AG09309 (cell line): ENCODE data around the gene NF1.
A peak's percentile ranks its signal among the peaks of the same experiment; 100 is the strongest.
"Not testable (repeated sequence)": the region's sequence is repeated elsewhere in the genome, so short reads cannot be mapped to it uniquely, and the experiment has no call there.

Experiments
- DNase-seq: peaks from one replicate; pipeline ENCODE4 v3.0.0-alpha.2; 2010; ENCODE audit warnings: low read depth
- H3K4me3 ChIP-seq: 2 replicates; pipeline ENCODE4 v1.5.1; 2011; ENCODE audit warnings: mild to moderate bottlenecking, low read depth, low read length, moderate library complexity; ENCODE audit not compliant: control insufficient read depth
- TF ChIP-seq, protein P1 (sequence below): IDR thresholded peaks from 2 replicates; pipeline ENCODE4 v1.5.1; 2011; ENCODE audit warnings: mild to moderate bottlenecking, low read depth, low read length, inconsistent platforms; ENCODE audit not compliant: insufficient read depth, control insufficient read depth; ENCODE audit errors: missing control alignments

NF1 gene

DNA sequence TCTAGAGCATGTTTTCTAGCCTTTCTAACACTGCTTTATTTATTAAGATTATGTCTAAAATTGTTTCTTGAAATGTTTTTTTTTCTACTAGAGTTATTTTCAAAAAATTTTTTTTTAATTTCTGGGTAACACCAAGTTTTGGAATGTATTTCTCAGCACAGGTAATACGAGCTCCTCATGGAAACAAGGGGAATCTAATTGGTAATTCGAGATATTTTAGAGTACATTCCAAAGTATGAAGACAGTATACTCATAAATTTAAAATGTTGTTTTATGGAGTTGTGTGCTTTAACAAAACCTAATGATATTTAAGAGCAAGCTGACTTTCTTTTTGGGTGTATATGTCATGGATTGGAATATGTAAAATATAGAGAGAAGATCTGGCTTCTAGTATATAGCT lies 159.9 kb downstream of the NF1 start:
- no peak for DNase-seq
- H3K4me3 ChIP-seq: no peak overlapping the region
- TF ChIP-seq, protein P1, sequence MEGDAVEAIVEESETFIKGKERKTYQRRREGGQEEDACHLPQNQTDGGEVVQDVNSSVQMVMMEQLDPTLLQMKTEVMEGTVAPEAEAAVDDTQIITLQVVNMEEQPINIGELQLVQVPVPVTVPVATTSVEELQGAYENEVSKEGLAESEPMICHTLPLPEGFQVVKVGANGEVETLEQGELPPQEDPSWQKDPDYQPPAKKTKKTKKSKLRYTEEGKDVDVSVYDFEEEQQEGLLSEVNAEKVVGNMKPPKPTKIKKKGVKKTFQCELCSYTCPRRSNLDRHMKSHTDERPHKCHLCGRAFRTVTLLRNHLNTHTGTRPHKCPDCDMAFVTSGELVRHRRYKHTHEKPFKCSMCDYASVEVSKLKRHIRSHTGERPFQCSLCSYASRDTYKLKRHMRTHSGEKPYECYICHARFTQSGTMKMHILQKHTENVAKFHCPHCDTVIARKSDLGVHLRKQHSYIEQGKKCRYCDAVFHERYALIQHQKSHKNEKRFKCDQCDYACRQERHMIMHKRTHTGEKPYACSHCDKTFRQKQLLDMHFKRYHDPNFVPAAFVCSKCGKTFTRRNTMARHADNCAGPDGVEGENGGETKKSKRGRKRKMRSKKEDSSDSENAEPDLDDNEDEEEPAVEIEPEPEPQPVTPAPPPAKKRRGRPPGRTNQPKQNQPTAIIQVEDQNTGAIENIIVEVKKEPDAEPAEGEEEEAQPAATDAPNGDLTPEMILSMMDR: no peak

DNA sequence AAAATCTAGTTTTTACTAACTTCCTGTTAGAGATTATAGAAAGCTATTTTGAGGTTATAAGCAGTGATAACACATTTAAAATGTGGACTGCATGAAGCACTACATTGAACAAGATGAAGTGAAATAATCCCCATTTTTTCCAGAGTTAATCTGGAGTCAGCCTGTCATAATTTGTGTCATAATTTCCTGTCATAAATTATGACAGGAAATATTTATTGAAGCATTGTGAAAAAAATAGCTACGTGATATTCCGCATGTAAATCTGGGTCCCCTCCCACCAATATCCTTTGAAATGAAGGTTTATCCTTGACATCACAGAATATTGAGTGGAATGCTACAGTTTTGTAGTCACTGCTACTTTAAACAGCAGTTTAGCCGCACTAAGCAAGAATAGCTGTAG lies 162.2 kb downstream of the NF1 start:
- no peak overlapping the region for H3K4me3 ChIP-seq
- TF ChIP-seq, protein P1: no peak
- DNase-seq: no peak

DNA sequence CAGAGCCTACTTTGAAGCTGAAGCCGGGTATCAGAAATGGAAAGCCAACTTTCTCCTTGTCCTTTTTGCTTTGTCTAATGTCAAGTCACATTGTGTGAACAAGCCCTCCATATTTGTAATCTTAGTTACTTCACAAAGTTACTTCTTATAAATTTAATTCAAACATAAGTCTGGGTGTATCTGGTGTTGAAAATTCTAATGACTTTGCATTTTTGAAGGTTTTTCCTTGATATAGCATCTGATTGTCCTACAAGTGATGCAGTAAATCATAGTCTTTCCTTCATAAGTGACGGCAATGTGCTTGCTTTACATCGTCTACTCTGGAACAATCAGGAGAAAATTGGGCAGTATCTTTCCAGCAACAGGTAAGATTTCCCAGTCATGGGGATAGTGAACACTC lies 165.4 kb downstream of the NF1 start:
- no peak overlapping the region for H3K4me3 ChIP-seq
- DNase-seq: no peak
- TF ChIP-seq, protein P1: no peak

DNA sequence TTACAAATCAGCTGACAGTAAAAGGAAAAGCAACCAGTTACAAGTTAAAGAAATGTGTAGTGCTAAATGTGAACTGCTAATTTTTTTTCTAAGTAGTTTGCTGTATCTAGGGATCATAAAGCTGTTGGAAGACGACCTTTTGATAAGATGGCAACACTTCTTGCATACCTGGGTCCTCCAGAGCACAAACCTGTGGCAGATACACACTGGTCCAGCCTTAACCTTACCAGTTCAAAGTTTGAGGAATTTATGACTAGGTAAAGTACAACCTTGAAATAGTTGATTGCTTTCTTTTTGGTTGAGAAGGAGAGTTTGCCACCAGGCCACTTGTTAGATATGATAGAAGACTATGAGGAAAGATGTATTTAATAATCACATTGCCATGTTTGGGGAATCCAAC lies 166.8 kb downstream of the NF1 start:
- H3K4me3 ChIP-seq: no peak overlapping the region
- TF ChIP-seq, protein P1: no peak

DNA sequence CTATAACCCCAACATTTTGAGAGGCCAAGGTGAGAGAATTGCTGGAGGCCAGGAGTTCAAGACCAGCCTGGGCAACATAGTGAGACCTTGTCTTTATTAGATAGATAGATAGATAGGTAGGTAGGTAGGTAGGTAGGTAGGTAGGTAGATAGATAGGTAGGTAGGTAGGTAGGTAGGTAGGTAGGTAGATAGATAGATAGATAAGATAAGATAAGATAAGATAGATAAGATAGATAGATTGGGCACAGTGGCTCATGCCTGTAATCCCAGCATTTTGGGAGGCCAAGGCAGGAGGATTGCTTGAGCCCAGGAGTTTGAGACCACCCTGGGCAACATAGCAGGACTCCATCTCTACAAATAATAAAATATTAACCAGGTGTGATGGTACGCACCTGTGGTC lies 168.1 kb downstream of the NF1 start:
- H3K4me3 ChIP-seq, DNase-seq: not testable (repeated sequence)

More for the DNA sequence above, 166.8 kb downstream of the NF1 start:
- DNase-seq: no peak

DNA sequence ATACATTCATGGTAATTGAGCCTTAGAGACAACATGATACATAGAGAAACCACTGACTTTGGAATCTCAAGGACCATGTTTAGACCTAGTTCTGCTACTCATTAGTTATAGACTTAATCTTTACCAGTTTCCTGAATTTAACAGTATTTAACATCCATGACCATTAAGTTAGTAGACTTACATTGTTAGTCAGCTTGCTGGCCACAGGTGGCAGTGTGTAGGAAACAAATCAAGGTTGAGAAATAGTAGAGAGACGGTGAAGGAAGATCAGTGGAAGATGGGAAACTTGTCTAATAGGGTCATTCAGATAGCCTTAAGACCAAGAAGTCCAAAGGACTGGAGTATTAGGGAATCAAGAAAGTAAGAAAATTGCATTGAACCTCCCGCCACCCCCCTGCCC lies 171.3 kb downstream of the NF1 start:
- TF ChIP-seq, protein P1: peak; percentile 15
- no peak overlapping the region for H3K4me3 ChIP-seq
- no peak for DNase-seq

DNA sequence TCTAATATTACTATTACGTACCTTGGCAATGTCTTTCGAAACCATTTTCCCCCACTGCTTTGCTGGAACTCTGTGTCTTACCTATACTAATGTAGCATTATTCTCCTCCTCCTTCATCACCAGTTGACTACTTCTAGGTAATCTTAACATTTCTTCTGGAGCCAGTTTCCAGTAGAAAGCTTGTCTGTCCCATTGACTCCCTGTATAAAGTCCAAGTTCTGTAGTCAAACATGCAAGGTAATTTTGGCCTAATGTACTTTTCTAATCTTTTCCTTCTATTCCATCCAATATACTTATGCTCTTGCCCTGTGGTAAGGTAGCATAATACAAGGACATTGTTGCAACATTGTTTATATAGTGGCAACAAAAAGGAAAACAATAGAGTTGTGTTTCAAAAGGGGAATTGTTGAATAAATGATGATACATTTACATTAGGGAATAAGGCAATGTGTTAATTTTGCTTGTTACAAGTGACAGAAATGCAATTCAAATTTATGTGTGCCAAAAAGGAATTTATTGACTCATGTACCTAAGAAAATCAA lies 174.3 kb downstream of the NF1 start:
- DNase-seq: no peak
- H3K4me3 ChIP-seq: no peak overlapping the region
- TF ChIP-seq, protein P1: no peak
